Heart right ventricle (tissue), 16 donors: Measurements from ENCODE around the gene CLTCL1. TPM values are rescaled to one million over a fixed set of nuclear protein-coding genes. Genes with fewer than 3 reads are reported as not detected.

Experiments used
- ATAC-seq, 8 donors: fragments of 200-7000 bp; cut with Tn5 transposase; one replicate each; pipeline ENCODE4 v1.9.1; 2020; ENCODE audit warnings: mild to moderate bottlenecking in 8 of 8, moderate library complexity in 8 of 8, moderate number of reproducible peaks in 1 of 8
- DNase-seq, 2 donors: peaks; one replicate each; pipeline ENCODE4 v3.0.0-alpha.2; 2020
- H3K27ac ChIP-seq, 10 donors: fragments of 200-600 bp; sonication (generic) in 2 of 10; one replicate each; pipeline versions ENCODE4 v1.5.0 to v1.8.0; 2020 to 2022; ENCODE audit warnings: mild to moderate bottlenecking in 3 of 10
- H3K27me3 ChIP-seq, 7 donors: fragments of 200-600 bp; one replicate each; pipeline ENCODE4 v1.8.0; 2021 to 2022; ENCODE audit warnings: mild to moderate bottlenecking in 2 of 7
- H3K36me3 ChIP-seq, 9 donors: fragments of 200-600 bp; sonication (generic) in 1 of 9; one replicate each; pipeline versions ENCODE4 v1.5.0 to v1.8.0; 2020 to 2022; ENCODE audit warnings: mild to moderate bottlenecking in 2 of 9
- H3K4me1 ChIP-seq, 9 donors: fragments of 200-600 bp; sonication (generic) in 1 of 9; one replicate each; pipeline versions ENCODE4 v1.5.0 to v1.8.0; 2020 to 2022; ENCODE audit warnings: mild to moderate bottlenecking in 4 of 9
- H3K4me3 ChIP-seq, 10 donors: fragments of 200-600 bp; sonication (generic) in 2 of 10; one replicate each; pipeline versions ENCODE4 v1.5.0 to v1.8.0; 2020 to 2022; ENCODE audit warnings: mild to moderate bottlenecking in 7 of 10, moderate library complexity in 2 of 10
- H3K9me3 ChIP-seq, 11 donors: fragments of 200-600 bp in 10 of 11; sonication (generic) in 2 of 11; one replicate each; pipeline versions ENCODE4 v1.5.0 to v1.8.0; 2013 to 2022; ENCODE audit warnings: mild to moderate bottlenecking in 2 of 11, control low read depth in 1 of 11, moderate library complexity in 1 of 11
- WGBS, 2 donors: extraction: QIAGEN DNeasy Blood & Tissue Kit; methylation state at CpG; one replicate each; pipeline ENCODE4 v1.1.7; 2013; ENCODE audit warnings: inconsistent platforms in 1 of 2; 5-methylcytosine and 5-hydroxymethylcytosine counted together
- intact Hi-C, 10 donors: fragments of 100-400 bp; cut with DNase I; formaldehyde crosslinking; loops; one replicate each; pipeline versions ENCODE4 v1.11.1 to v1.14.2; 2022
- polyA plus RNA-seq, 2 donors: library from polyadenylated mRNA; stranded (reverse); fragments of 200-250 nt; gene quantifications; one replicate each; pipeline ENCODE4 v1.2.3, GENCODE V29; 2013
- total RNA-seq, 10 donors: library from RNA; stranded (reverse); fragmentation: NEBNext Ultra II Directional in 3 of 10; extraction: Animal tissue kit (Norgen Biotek cat#: 25700) in 3 of 10; gene quantifications; one replicate each; pipeline versions ENCODE4 v1.2.1 to v1.2.4, GENCODE V29; 2021 to 2023
- TF ChIP-seq, protein P1 (sequence below), 9 donors: fragments of 200-600 bp; sonication (generic) in 2 of 9; IDR thresholded peaks; one replicate each; pipeline versions ENCODE4 v1.5.0 to v1.8.0; 2021 to 2022; ENCODE audit warnings: antibody characterized with exemption in 9 of 9, mild to moderate bottlenecking in 5 of 9, moderate library complexity in 1 of 9
- donor health status: Arrhythmogenic right ventricular cardiomyopathy.
- donor health status: ischemic (EF 13 %, LVEDD 7.1; RV severe dilation, severe dysfunction).
- donor health status: healthy with polysubstance abuse.
- donor health status: DM: no; HTN: yes; CAD: no.
- donor health status: DM: no; HTN: no; CAD: no.
- donor health status: ischemic (EF 25% LVEDD 6.9; RV normal size, moderate dysfunction).
- donor health status: ischemic (EF 25% LVEDD 5.7; RV mildly dilated, moderate dysfunction).
- donor health status: healthy.
- donor health status: DM: yes; HTN: yes; CAD: no.
- donor health status: Ischemic cardiomyopathy.
- donor health status: ischemic (EF 35%, LVEDD 5.7; RV mildly dilated, moderate dysfunction).
- donor health status: nonischemic (EF 11% LVEDD 7.7; RV severe dilation, severe dysfunction).
- donor health status: DM: yes; HTN: yes; CAD: no.
- donor health status: PGD.
- donor health status: ischemic (EF 29% LVEDD 5.4; RV normal size, mild dysfunction).
- donor health status: nonischemic (EF 23%, LVEDD 6.1; RV moderate dilation, normal function).

The CLTCL1 gene
- total and polyA plus RNA-seq, 12 donors = 5.4 to 21.9 (median 13.1) TPM

DNA sequence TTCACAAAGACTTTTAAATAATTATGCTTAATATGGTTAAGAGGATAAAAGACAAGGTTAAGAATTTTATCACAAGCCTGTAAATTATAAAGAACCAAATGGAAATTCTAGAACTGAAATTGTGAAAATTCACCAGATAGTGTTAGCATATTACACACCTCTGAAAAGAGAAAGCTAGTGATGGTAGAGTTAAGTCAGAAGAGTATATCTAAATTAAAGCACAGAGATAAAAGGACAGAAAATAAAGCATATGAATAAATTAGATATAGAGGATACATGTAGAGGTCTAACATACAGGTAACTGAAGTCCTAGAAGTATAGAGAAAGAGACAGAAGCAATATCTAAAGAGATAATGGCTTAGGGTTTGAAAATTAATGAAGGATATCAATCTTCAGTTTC lies 4.2 kb upstream of the CLTCL1 start:
- no peak overlapping the region for H3K27ac ChIP-seq
- H3K4me1 ChIP-seq = peaks cover 4 to 16% (median 12%) of the 10 kb centered on the region in 9 donors
- H3K36me3 ChIP-seq = no peaks in the 10 kb centered on the region
- no peaks in the 10 kb centered on the region for H3K9me3 ChIP-seq
- DNase-seq = no peak
- intact Hi-C loops = loop anchor here in 3 of 10 donors (10.0 kb wide), 3 partner anchors 139 to 179 kb away; partner anchors contain the start of genes C22orf39 (in 1 of the 3), CDC45 (in 1 of the 3), HIRA (in 1 of the 3) and MRPL40 (in 1 of the 3)
- ATAC-seq = no peak
- TF ChIP-seq, protein P1, sequence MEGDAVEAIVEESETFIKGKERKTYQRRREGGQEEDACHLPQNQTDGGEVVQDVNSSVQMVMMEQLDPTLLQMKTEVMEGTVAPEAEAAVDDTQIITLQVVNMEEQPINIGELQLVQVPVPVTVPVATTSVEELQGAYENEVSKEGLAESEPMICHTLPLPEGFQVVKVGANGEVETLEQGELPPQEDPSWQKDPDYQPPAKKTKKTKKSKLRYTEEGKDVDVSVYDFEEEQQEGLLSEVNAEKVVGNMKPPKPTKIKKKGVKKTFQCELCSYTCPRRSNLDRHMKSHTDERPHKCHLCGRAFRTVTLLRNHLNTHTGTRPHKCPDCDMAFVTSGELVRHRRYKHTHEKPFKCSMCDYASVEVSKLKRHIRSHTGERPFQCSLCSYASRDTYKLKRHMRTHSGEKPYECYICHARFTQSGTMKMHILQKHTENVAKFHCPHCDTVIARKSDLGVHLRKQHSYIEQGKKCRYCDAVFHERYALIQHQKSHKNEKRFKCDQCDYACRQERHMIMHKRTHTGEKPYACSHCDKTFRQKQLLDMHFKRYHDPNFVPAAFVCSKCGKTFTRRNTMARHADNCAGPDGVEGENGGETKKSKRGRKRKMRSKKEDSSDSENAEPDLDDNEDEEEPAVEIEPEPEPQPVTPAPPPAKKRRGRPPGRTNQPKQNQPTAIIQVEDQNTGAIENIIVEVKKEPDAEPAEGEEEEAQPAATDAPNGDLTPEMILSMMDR (IDR thresholded peaks at IDR 0.05) = no peak
- H3K4me3 ChIP-seq = no peak overlapping the region
- no peaks in the 10 kb centered on the region for H3K27me3 ChIP-seq

DNA sequence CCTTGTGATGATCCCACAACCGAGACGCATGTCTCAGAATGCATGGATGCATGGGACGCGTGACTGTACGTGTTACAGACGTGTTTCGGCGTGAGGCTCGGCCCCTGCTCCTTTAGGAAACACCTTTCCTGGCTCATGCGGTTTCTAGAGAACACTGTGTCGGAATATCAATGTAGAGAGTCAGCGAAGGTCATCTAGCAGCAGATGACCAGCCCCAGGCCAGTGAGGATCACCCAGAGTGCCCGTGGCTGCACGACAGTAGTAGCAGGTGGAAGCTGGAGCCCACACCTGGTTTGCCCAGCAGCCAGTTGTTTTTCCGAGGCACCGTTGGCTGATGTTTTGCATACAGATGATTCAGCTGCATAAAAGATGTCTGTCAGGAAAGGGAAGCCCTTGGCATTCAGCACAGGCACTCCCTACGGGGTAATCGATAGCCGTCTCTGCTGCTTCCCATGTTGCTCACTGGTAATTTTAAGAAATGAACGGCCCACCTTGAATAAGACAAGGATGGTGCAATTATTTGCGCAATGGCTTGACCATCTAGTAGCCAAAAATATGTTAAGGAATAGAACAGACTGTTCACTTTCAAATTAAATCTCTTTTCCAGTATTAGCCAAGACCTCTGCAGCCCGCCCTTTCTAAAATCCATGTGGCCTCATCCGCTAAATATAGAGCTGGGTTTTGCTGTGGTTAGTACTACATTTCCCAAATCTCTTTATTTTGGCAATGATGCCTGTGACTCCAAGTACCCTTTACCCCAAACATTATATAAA lies 1.1 kb upstream of the CLTCL1 start:
- TF ChIP-seq, protein P1 (IDR thresholded peaks at IDR 0.05) = no peak
- no peaks in the 10 kb centered on the region for H3K27me3 ChIP-seq
- intact Hi-C loops = loop anchor here in 4 of 10 donors (5.0 to 10.0 kb wide), 7 partner anchors 75 to 182 kb away; partner anchors contain the start of genes C22orf39 (in 2 of the 4), HIRA (in 2 of the 4), MRPL40 (in 2 of the 4) and SLC25A1 (in 2 of the 4)
- DNase-seq (peak in 1 of 2 donors; percentile 10), ATAC-seq (peak in 5 of 8 donors; percentile 2 to 28 (median 20))
- H3K4me1 ChIP-seq = peaks cover 4 to 35% (median 19%) of the 10 kb centered on the region in 9 donors
- 64 to 81% methylated on average over 23 of the region's 23 CpGs for WGBS, 2 donors
- no peaks in the 10 kb centered on the region for H3K9me3 ChIP-seq
- peak overlapping the region; percentile 70 to 99 (median 92) for H3K4me3 ChIP-seq
- no peaks in the 10 kb centered on the region for H3K36me3 ChIP-seq
- H3K27ac ChIP-seq = peak overlapping the region; percentile 64 to 88 (median 80)

DNA sequence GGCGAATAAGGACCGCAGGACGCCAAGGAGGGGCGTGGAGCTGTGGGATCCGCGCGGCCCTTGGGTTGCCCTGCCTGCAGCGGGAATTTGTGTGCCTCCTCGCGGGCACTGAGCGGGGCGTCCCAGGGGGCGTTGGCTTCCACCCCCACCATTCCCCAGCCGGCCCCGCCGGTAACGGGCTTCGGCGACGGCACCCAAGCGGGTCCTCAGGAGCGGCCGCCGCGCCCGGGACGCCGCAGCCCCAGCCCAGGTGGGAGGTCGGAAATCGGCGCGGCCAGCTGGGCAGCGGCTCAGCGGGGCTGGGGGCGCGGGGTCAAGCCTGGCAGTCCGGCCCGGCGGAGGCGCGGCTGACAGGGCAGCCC lies 320 bp downstream of the CLTCL1 start:
- DNase-seq (peak; percentile 23 to 45), ATAC-seq (peak; percentile 31 to 71 (median 42))
- intact Hi-C loops = loop anchor here in 4 of 10 donors (5.0 to 10.0 kb wide), 7 partner anchors 74 to 184 kb away; partner anchors contain the start of genes C22orf39 (in 2 of the 4), HIRA (in 2 of the 4), MRPL40 (in 2 of the 4) and SLC25A1 (in 2 of the 4)
- H3K27me3 ChIP-seq = no peaks in the 10 kb centered on the region
- H3K9me3 ChIP-seq = no peaks in the 10 kb centered on the region
- peak overlapping the region; percentile 43 to 90 (median 78) for H3K27ac ChIP-seq
- TF ChIP-seq, protein P1 (IDR thresholded peaks at IDR 0.05) = no peak
- peak overlapping the region; percentile 72 to 99 (median 92) for H3K4me3 ChIP-seq
- H3K36me3 ChIP-seq = no peaks in the 10 kb centered on the region
- peaks cover 4 to 49% (median 30%) of the 10 kb centered on the region in 9 donors for H3K4me1 ChIP-seq
- WGBS, 2 donors = 0 to 1% methylated on average over 40 to 41 of the region's 41 CpGs

DNA sequence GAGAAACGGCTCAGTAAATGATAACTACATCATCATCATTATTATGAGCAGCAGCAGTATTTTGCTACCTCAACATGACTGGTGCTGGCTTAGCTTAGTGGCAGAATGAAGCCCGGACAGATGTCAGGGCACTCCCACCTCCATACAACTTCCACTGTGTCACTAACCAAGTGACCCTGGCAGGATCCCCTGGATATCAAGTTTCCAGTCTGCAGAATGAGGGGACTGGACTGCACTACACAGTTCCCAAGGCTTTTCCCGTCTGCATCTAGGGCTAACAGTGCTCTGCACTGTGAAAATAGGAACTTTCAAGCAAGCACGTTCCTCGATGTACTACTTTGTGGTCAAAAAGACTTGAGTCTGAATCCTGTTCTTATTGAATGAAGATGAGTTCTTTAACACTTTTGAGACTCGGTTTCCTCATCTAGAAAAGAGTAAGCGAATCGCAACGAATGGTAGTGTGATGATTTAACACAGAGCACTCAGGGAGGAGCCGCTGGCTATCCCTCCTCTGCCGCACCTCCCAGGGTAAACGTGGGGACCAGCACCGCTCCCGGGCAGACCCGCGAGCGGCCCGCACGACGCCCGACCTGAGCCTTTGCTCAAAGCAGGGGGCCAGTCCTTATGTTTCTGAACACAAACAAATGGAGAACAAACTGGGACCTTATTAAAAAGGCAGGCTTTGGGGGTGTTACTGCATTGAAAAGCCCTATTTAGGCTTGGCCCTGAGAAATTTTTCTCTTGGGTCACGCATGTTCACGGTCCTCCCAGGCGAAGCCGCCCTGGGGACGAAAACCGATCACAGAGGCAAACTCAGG lies 910 bp downstream of the CLTCL1 start:
- peak in 1 of 2 donors; percentile 16 for DNase-seq
- intact Hi-C loops = loop anchor here in 4 of 10 donors (5.0 to 10.0 kb wide), 7 partner anchors 73 to 184 kb away; partner anchors contain the start of genes C22orf39 (in 2 of the 4), HIRA (in 2 of the 4), MRPL40 (in 2 of the 4) and SLC25A1 (in 2 of the 4)
- no peaks in the 10 kb centered on the region for H3K36me3 ChIP-seq
- TF ChIP-seq, protein P1 (IDR thresholded peaks at IDR 0.05) = no peak
- H3K9me3 ChIP-seq = no peaks in the 10 kb centered on the region
- H3K27ac ChIP-seq = peak overlapping the region in 9 of 10 donors; percentile 67 to 90 (median 79)
- peak in 7 of 8 donors; percentile 3 to 60 (median 25) for ATAC-seq
- peaks cover 6 to 55% (median 36%) of the 10 kb centered on the region in 9 donors for H3K4me1 ChIP-seq
- peak overlapping the region; percentile 72 to 99 (median 92) for H3K4me3 ChIP-seq
- H3K27me3 ChIP-seq = no peaks in the 10 kb centered on the region
- 18 to 22% methylated on average over 27 of the region's 27 CpGs for WGBS, 2 donors
